HG03097 (cell line): ENCODE measurements around the gene S100A13.
"Not testable (repeated sequence)": the region's sequence is repeated elsewhere in the genome, so short reads cannot be mapped to it uniquely, and the experiment has no call there.

Experiments
- ATAC-seq: cut with Tn5 transposase; IDR thresholded peaks from one replicate; pipeline ENCODE4 v1.9.1; 2021; ENCODE audit not compliant: unreplicated experiment, low FRiP score

Gene S100A13

DNA sequence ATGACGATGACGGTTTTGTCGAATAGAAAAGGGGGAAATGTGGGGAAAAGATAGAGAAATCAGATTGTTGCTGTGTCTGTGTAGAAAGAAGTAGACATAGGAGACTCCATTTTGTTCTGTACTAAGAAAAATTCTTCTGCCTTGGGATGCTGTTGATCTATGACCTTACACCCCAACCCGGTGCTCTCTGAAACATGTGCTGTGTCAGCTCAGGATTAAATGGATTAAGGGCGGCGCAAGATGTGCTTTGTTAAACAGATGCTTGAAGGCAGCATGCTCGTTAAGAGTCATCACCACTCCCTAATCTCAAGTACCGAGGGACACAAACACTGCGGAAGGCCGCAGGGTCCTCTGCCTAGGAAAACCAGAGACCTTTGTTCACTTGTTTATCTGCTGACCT, 51.8 kb downstream of the S100A13 start:
- not testable (repeated sequence) for ATAC-seq

DNA sequence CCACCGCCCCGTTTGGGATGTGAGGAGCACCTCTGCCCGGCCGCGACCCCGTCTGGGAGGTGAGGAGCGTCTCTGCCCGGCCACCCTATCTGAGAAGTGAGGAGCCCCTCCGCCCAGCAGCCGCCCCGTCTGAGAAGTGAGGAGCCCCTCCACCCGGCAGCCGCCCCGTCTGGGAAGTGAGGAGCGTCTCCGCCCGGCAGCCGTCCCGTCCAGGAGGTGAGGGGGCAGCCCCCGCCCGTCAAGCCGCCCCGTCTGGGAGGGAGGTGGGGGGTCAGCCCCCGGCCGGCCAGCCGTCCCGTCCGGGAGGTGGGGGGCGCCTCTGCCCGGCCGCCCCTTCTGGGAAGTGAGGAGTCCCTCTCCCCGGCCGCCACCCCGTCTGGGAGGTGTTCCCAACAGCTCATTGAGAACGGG, 52.2 kb downstream of the S100A13 start:
- not testable (repeated sequence) for ATAC-seq

DNA sequence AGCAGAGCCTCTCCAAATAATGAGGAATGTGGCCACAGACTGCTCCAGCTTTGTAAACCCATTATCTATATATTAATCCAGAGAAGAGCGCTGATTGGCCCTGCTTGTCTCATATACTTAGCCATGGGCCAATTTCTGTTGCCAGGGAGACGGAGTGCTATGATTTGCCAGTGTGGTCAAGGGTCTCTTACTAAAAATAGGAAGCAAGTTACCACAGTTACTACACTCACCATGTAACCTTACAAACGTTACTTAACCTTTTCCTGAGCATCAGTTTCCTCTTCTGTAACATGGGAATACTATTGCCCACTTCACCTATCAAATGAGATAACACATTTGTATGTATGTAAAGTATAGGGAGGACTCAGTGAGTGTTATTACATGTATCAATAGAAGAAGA, 54.0 kb downstream of the S100A13 start:
- no peak for ATAC-seq

DNA sequence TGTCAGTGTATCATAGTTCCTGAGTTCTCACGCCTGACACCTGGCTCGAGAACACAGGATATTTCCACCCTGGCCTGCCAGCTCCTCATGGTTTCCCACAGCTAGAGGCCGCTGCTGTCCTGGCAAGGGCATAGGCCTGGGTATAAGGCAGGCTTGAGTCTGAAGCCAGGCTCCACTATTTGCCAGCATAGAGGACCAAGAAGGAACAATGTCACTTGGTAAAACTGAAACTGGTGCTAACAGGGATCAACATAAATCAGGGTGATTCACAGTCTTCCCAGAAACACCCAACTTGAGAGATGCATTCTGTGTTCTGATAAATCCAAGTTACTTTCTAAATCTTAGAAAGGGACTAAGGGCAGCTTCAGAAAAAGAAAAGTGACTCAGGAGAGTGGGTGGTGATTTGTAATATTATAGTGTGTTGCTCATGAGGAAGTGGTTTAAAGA, 54.7 kb downstream of the S100A13 start:
- no peak for ATAC-seq

DNA sequence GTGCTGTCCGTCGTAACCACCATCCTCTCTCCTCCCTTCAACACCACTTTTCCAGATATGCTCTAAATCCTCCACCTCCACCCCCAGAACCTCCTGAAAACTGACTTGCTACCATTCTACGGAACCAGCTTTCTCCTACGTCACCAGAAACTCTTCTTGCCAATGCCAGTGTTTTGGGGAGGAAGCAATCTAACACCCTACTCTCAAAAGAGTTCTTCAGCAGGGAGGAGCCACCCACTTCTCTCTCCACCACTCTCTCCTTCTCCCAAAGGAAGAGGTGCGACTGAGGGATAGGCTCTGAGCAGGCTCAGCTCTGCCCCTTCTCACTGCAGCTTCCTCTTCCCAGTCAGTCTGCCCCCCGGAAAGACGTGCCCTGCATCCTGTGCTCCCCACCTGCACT, 55.6 kb downstream of the S100A13 start:
- ATAC-seq: no peak

DNA sequence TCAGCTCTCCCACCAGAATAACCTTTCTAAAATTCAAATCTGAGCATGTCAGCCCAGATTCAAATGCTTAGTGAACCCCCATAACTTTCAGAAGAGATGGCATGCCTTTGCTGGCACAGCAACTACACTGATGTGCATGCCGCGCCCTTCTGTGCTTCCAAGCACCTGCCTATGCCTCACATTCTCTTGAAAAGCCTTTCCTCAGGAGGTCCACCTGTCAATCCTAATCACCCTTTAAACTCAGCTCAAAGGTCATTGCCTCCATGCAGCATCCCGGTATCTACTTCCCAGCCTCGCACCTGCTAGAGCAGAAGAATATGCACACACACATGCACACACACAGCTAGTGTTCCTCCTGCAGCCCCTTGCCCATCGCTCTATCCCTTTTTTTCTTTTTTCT, 56.4 kb downstream of the S100A13 start:
- no peak for ATAC-seq

DNA sequence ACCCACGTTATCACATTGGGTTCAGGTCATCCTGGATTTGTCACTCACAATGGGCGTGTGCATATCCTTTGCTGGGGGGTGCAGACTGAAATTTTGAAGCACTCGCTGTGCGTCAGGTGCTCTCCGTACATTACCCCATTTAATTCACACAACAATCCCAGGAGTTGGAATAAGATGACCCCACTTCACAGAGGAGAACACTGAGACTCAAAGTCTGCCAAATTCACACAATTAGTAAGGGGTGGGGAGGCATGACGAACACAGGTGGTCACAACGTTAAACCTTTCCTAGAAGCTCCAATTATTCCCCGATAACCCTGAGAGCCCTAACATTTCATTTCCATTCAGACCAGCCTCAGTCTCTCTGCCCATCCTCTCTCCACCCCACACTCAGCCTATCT, 57.8 kb downstream of the S100A13 start:
- no peak for ATAC-seq
